BJ (cell line): ENCODE measurements around the gene CCDC57. TPM values are rescaled to one million over a fixed set of nuclear protein-coding genes. Genes with fewer than 3 reads are reported as not detected.
"Not testable (repeated sequence)": the region's sequence is repeated elsewhere in the genome, so short reads cannot be mapped to it uniquely, and the experiment has no call there.

Source experiments
- CTCF ChIA-PET: fragments of 350-600 bp; formaldehyde crosslinking; extraction: SDS; loops from one replicate; lab custom pipeline; 2021; ENCODE audit warnings: antibody characterized with exemption, inconsistent platforms; lab: Yijun Ruan, JAX
- POLR2A ChIA-PET: fragments of 300-600 bp; sonication (Branson Sonifier 250); formaldehyde crosslinking; extraction: SDS; loops from one replicate; lab custom pipeline; 2021; ENCODE audit warnings: antibody characterized with exemption; lab: Charles Lee
- DNase-seq: peaks from one replicate; pipeline ENCODE4 v3.0.0-alpha.2; 2011; ENCODE audit warnings: low read depth
- H3K27me3 ChIP-seq: 2 replicates; pipeline ENCODE4 v1.6.0; 2011; ENCODE audit warnings: low read length; ENCODE audit not compliant: control insufficient read depth, insufficient read depth
- H3K36me3 ChIP-seq: 2 replicates; pipeline ENCODE4 v1.5.1; 2011; ENCODE audit warnings: low read length; ENCODE audit not compliant: control insufficient read depth, insufficient read depth
- H3K4me3 ChIP-seq: 2 replicates; pipeline ENCODE4 v1.5.1; 2011; ENCODE audit warnings: low read depth, mild to moderate bottlenecking, control low read depth, low read length
- polyA plus RNA-seq: library from polyadenylated mRNA; depleted of rRNA; stranded (reverse); fragments of >200 nt; gene quantifications from 2 replicates; pipeline ENCODE4 v1.2.3, GENCODE V29; 2011
- TF ChIP-seq, protein P1 (sequence below): IDR thresholded peaks from 2 replicates; pipeline ENCODE4 v1.5.1; 2011; ENCODE audit warnings: low read depth, mild to moderate bottlenecking, control low read depth, inconsistent platforms, low read length, moderate library complexity; ENCODE audit not compliant: insufficient read depth

The CCDC57 gene
- polyA plus RNA-seq, 1 experiment, result 15.4 TPM

- no peak for DNase-seq
- ChIA-PET CTCF (no interaction called here), POLR2A (no interaction called here)
- TF ChIP-seq, protein P1, sequence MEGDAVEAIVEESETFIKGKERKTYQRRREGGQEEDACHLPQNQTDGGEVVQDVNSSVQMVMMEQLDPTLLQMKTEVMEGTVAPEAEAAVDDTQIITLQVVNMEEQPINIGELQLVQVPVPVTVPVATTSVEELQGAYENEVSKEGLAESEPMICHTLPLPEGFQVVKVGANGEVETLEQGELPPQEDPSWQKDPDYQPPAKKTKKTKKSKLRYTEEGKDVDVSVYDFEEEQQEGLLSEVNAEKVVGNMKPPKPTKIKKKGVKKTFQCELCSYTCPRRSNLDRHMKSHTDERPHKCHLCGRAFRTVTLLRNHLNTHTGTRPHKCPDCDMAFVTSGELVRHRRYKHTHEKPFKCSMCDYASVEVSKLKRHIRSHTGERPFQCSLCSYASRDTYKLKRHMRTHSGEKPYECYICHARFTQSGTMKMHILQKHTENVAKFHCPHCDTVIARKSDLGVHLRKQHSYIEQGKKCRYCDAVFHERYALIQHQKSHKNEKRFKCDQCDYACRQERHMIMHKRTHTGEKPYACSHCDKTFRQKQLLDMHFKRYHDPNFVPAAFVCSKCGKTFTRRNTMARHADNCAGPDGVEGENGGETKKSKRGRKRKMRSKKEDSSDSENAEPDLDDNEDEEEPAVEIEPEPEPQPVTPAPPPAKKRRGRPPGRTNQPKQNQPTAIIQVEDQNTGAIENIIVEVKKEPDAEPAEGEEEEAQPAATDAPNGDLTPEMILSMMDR, result no peak
- H3K4me3 ChIP-seq, result no peak overlapping the region
- peaks cover 18% of the 10 kb centered on the region for H3K36me3 ChIP-seq
- H3K27me3 ChIP-seq, result no peaks in the 10 kb centered on the region
Measured at GRCh38 chr17:82175201-82175600, 37.4 kb downstream of the CCDC57 start.

DNA sequence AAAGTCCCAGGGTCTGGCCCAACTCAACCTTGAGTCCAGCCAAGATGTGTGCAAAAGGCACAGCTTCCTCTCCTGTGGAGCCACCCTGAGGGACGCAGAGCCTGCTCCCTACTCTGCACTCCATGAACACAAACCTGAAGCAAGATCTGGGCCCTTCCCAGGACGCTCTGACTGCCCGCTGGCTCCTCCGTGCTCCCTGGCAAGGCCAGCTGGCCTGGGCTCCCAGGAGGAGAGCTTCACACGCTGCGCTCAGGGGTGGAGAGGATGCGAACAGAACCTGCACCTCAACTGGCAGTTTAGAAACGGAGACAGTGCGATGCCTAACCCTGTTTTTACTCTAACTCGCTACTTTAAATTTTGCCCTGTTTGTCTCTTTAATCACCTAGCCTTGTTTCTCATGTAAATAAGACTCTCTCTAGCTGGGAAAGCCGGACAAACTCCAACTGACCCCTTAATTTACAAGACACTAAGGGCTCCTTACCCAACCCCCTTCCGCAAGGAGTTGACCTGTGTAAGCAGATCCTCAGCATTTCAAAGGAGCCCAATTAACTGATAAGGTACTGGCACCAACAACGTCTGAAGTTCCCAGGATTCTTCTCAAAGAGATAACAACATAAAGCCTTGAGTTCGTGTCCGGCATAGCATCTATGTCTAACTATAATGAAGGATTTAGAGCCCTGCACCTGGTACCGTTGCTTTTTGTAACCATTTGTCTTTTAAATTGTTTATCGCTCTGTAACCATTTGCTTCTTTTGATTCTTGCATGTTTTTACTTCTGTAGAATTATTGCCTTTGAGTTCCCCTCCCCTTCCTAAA is 38.4 kb downstream of the CCDC57 start:
- CTCF ChIA-PET, result interaction anchor here (1.2 kb wide), 1 partner anchor 17 kb away, joined by 3 read pairs; no protein-coding TSS in a partner anchor
- POLR2A ChIA-PET, H3K4me3 ChIP-seq, H3K27me3 ChIP-seq, DNase-seq: not testable (repeated sequence)
- peaks cover 16% of the 10 kb centered on the region for H3K36me3 ChIP-seq

GRCh38 chr17:82173351-82174041 is 39.1 kb downstream of the CCDC57 start:
- peaks cover 14% of the 10 kb centered on the region for H3K36me3 ChIP-seq
- TF ChIP-seq, protein P1, result no peak
- DNase-seq, result no peak
- ChIA-PET POLR2A (no interaction called here), CTCF (interaction anchor here (1.2 to 2.2 kb wide), 3 partner anchors 18 to 143 kb away, joined by 3 to 9 read pairs (median 5); no protein-coding TSS in a partner anchor)
- no peak overlapping the region for H3K4me3 ChIP-seq
- no peaks in the 10 kb centered on the region for H3K27me3 ChIP-seq

DNA sequence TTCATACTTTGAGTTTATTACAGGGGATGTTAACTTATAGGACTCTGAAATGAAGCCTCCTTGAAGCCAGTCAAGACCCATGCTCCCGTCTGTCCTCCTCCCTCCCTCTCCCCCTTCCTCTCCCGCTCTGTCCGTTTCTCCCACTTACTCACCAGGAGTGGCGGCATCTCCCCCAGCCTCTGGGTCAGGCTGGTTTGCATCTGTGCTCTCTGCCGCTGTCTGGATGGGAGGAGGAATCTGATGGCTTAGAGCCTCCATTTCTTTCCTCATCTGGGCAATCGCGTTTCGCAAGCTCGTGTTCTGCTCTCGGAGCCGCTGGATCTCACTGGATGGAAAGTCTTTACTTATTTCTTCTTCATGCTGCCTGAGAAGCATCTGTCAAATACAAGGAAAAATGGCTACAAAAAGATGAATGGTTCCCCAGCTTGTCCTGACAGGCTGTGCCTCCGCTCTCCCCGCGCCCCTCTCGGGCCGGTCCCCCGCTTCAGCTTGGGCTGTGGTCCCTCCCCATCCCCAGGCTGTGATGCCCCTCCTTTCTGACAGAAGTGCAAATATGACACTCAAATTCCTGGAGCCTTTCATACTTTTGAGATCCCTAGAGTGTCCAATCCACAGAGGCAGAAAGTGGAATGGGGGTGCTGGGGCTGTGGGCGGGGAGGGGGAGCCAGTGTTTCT is 40.0 kb downstream of the CCDC57 start:
- POLR2A ChIA-PET, result no interaction called here
- no peak for DNase-seq
- peaks cover 11% of the 10 kb centered on the region for H3K36me3 ChIP-seq
- no peaks in the 10 kb centered on the region for H3K27me3 ChIP-seq
- H3K4me3 ChIP-seq, result no peak overlapping the region
- CTCF ChIA-PET, result interaction anchor here (1.2 to 2.2 kb wide), 2 partner anchors 33 to 142 kb away, joined by 5 to 9 read pairs; no protein-coding TSS in a partner anchor
- TF ChIP-seq, protein P1, result no peak

DNA sequence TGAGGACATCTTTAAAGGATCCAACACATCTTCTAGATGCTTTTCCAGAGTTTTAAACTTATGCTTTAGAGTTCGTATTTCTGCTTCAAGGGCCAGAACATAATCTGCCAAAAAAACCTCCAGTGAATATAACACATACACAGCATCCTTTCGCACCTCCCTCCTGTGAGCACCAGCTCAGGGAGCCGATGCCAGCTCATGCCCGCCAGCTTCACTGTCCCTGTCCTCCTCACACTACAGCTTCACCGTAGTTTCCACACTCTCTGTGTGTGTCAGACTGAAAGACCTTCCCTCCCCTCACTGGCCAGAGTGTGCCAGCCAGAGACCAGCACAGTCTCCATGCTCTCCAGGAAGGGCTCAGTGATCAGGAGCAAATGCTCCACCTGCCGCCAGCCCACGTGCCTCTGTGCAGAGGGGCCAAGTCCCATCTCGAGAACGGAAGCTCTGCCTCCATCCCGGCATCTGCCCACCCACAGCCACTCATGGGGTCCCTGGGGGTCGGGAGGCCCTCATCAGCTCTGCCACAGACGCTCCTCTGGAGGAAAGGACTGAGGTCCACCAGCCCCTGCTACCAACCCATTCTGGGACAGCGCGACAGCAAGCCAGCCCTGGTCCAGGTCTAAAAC is 40.8 kb downstream of the CCDC57 start:
- no peaks in the 10 kb centered on the region for H3K27me3 ChIP-seq
- TF ChIP-seq, protein P1, result no peak
- no peak overlapping the region for H3K4me3 ChIP-seq
- ChIA-PET POLR2A (no interaction called here), CTCF (interaction anchor here (2.2 kb wide), 1 partner anchor 141 kb away, joined by 9 read pairs; no protein-coding TSS in a partner anchor)
- DNase-seq, result no peak
- H3K36me3 ChIP-seq, result peaks cover 10% of the 10 kb centered on the region
